ENCODE results near the gene PHYH. TPM values are rescaled to one million over a fixed set of nuclear protein-coding genes. Genes with fewer than 3 reads are reported as not detected.
A peak's percentile ranks its signal among the peaks of the same experiment; 100 is the strongest.

PHYH gene
- total RNA-seq, 2 experiments from 2014 or later = 8.5 to 10.0 TPM

DNA sequence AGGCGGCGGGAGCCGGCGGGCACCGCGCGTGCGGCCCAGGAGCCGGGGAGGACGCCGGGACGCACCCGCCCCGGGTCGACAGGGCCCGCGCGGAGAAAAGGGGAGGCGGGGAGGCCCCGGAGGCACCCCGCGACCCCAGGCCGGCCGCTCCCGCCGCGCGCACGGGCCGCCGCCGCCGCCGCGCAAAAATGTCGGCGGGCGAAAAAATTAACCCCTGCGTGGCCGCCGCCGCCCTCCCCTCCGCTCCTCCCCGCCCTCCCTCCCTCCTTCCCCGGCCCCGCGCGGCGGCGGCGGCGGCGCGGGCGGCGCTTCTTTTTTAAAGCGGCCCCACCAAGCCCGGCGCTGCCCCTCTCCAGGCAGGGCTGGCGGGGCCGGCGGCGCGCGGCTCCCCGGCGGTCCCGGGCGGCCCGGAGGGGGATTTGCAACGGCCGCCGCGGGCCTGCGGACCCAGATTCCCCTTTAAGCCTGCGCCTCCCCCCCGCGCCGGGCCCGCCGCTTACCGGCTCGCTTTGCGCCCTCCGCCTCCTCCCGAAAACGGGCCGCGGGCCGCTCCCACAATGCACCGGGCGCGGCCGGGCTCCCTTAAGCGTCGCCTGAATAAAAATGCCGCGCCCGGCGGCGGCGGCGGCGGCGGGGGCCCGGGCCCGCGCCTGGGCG lies 47.8 kb upstream of the PHYH start:
- intact Hi-C loops (cut with DNase I, micrococcal nuclease) = loop anchor here (2.0 to 10.0 kb wide), 5 partner anchors 45 to 1817 kb away; partner anchors contain the start of genes CDC123 (in 1 of the 2), NMT2 (in 1 of the 2), NUDT5 (in 1 of the 2) and PHYH (in 1 of the 2)
- peaks cover 40% of the 10 kb centered on the region for H3K36me3 Mint-ChIP-seq (ENCODE audit: low read depth)
- H3K27ac Mint-ChIP-seq = peak overlapping the region; percentile 93
- TF ChIP-seq, protein P1, sequence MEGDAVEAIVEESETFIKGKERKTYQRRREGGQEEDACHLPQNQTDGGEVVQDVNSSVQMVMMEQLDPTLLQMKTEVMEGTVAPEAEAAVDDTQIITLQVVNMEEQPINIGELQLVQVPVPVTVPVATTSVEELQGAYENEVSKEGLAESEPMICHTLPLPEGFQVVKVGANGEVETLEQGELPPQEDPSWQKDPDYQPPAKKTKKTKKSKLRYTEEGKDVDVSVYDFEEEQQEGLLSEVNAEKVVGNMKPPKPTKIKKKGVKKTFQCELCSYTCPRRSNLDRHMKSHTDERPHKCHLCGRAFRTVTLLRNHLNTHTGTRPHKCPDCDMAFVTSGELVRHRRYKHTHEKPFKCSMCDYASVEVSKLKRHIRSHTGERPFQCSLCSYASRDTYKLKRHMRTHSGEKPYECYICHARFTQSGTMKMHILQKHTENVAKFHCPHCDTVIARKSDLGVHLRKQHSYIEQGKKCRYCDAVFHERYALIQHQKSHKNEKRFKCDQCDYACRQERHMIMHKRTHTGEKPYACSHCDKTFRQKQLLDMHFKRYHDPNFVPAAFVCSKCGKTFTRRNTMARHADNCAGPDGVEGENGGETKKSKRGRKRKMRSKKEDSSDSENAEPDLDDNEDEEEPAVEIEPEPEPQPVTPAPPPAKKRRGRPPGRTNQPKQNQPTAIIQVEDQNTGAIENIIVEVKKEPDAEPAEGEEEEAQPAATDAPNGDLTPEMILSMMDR (IDR thresholded peaks at IDR 0.05) = no peak
- peaks cover 50% of the 10 kb centered on the region for H3K4me1 ChIP-seq (ENCODE audit: insufficient read depth, low read length)
- H3K27me3 ChIP-seq (ENCODE audit: control insufficient read depth in 1 of 2, insufficient read depth in 2 of 2, low read length in 2 of 2) = no peaks in the 10 kb centered on the region
- ChIA-PET POLR2A (interaction anchor here (1.0 kb wide), 2 partner anchors 46 to 48 kb away, joined by 4 to 10 read pairs; partner anchors contain the start of gene PHYH), CTCF (no interaction called here)
- DNase-seq (peak; percentile 57 to 90 (median 74)), ATAC-seq (ENCODE audit: poor library complexity) (peak; percentile 55)
- no peaks in the 10 kb centered on the region for H3K9me3 Mint-ChIP-seq
- H3K4me1 Mint-ChIP-seq (ENCODE audit: low read depth) = peaks cover 76% of the 10 kb centered on the region
- peak overlapping the region; percentile 84 for H3K4me3 Mint-ChIP-seq
- H3K27me3 Mint-ChIP-seq = no peaks in the 10 kb centered on the region
- H3K4me3 ChIP-seq (ENCODE audit: low read length) = peak overlapping the region; percentile 7
- H3K27ac ChIP-seq (ENCODE audit: low read depth in 1 of 2, low read length in 2 of 2) = no peak overlapping the region
- H3K9me3 ChIP-seq (ENCODE audit: control insufficient read depth in 1 of 2, insufficient read depth in 1 of 2, low read length in 2 of 2) = no peaks in the 10 kb centered on the region
- H3K36me3 ChIP-seq (ENCODE audit: insufficient read depth, low read length) = no peaks in the 10 kb centered on the region

DNA sequence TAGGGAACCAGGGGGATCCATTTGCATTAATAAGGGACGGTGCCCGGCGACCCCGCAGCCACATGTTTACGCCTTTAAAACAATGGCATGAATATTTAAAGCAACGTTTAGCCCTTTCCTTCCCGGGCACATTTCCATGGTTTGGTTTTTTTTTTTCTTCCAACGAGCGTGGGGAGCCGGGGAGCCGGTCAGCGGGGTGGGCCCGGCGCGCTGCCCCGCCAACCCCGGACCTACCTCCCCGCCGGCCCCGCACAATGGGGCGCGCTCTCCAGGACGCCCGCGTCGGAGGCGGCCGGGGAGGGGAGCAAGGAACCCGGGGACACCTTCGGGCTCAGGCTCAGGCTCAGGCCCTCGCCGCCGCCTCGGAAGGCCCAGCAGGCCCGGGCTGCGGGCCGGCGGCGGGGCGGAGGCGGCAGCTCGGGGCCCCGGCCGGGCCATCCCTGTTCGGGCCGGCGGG lies 47.2 kb upstream of the PHYH start:
- peak overlapping the region; percentile 22 to 61 for H3K27ac ChIP-seq (ENCODE audit: low read depth in 1 of 2, low read length in 2 of 2)
- H3K4me1 ChIP-seq (ENCODE audit: insufficient read depth, low read length) = peaks cover 44% of the 10 kb centered on the region
- H3K4me3 ChIP-seq (ENCODE audit: low read length) = peak overlapping the region; percentile 55
- Mint-ChIP-seq H3K27me3 (no peaks in the 10 kb centered on the region), H3K27ac (peak overlapping the region; percentile 93), H3K4me1 (ENCODE audit: low read depth) (peaks cover 75% of the 10 kb centered on the region), H3K9me3 (no peaks in the 10 kb centered on the region), H3K4me3 (peak overlapping the region; percentile 91), H3K36me3 (ENCODE audit: low read depth) (peaks cover 40% of the 10 kb centered on the region)
- peak in 4 of 14 experiments; percentile 13 to 36 (median 20) for DNase-seq
- H3K27me3 ChIP-seq (ENCODE audit: control insufficient read depth in 1 of 2, insufficient read depth in 2 of 2, low read length in 2 of 2) = no peaks in the 10 kb centered on the region
- POLR2A ChIA-PET = interaction anchor here (1.0 kb wide), 2 partner anchors 45 to 47 kb away, joined by 4 to 10 read pairs; partner anchors contain the start of gene PHYH
- no peaks in the 10 kb centered on the region for H3K36me3 ChIP-seq (ENCODE audit: insufficient read depth, low read length)
- H3K9me3 ChIP-seq (ENCODE audit: control insufficient read depth in 1 of 2, insufficient read depth in 1 of 2, low read length in 2 of 2) = no peaks in the 10 kb centered on the region
- TF ChIP-seq, protein P1 (IDR thresholded peaks at IDR 0.05) = no peak
- intact Hi-C loops (cut with DNase I, micrococcal nuclease) = loop anchor here in 1 of 2 experiments (2.0 to 10.0 kb wide), 4 partner anchors 46 to 1818 kb away; partner anchors contain the start of genes CDC123, NMT2, NUDT5 and PHYH
- ATAC-seq (ENCODE audit: poor library complexity) = peak; percentile 16
- CTCF ChIA-PET = no interaction called here

DNA sequence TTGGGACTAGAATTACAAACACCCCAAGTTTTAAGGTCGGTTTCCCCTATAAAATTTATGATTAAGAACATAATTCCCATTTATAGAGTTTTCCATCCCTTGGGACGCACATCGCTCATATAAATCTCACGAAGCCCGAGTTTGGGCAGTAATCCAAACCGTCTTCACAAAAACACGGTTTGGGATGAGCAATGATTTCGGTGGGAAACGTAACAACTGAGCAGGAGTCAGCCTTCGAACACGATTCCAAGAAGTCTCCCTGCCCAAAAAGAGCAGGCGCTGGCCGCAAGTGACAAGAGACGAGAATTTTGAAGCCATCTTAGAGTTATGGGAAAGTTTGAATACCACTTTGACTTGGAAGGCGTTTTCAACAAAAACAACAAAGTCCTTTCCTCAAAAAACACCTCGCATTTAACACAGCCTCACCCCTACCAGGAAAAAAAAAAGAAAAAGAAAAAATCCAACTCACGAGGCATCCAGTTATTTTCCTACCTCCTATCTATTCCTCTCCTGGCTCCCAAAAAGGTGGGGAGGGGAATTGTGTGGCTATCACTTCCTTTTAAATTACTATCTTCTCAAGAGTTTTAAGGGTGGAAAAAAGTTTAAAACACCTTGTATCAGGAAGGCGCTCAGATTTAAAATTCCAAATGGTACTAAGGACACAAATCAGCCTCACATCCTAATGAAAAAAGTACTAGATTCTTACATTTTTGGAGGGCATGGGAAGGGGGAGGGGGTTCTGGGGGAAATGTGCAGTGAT lies 46.6 kb upstream of the PHYH start:
- intact Hi-C loops (cut with DNase I, micrococcal nuclease) = loop anchor here in 1 of 2 experiments (2.0 to 10.0 kb wide), 4 partner anchors 46 to 1818 kb away; partner anchors contain the start of genes CDC123, NMT2, NUDT5 and PHYH
- Histone ChIP-seq H3K27ac (ENCODE audit: low read depth in 1 of 2, low read length in 2 of 2) (peak overlapping the region; percentile 22 to 61), H3K9me3 (ENCODE audit: control insufficient read depth in 1 of 2, insufficient read depth in 1 of 2, low read length in 2 of 2) (no peaks in the 10 kb centered on the region), H3K27me3 (ENCODE audit: control insufficient read depth in 1 of 2, insufficient read depth in 2 of 2, low read length in 2 of 2) (no peaks in the 10 kb centered on the region), H3K36me3 (ENCODE audit: insufficient read depth, low read length) (no peaks in the 10 kb centered on the region), H3K4me3 (ENCODE audit: low read length) (peak overlapping the region; percentile 55), H3K4me1 (ENCODE audit: insufficient read depth, low read length) (peaks cover 38% of the 10 kb centered on the region)
- Mint-ChIP-seq H3K27ac (peak overlapping the region; percentile 93), H3K27me3 (no peaks in the 10 kb centered on the region), H3K9me3 (no peaks in the 10 kb centered on the region), H3K4me1 (ENCODE audit: low read depth) (peaks cover 70% of the 10 kb centered on the region), H3K36me3 (ENCODE audit: low read depth) (peaks cover 40% of the 10 kb centered on the region), H3K4me3 (peak overlapping the region; percentile 91)
- no peak for DNase-seq
- ChIA-PET POLR2A (interaction anchor here (1.0 kb wide), 2 partner anchors 44 to 47 kb away, joined by 4 to 10 read pairs; partner anchors contain the start of gene PHYH), CTCF (no interaction called here)
- no peak for ATAC-seq (ENCODE audit: poor library complexity)
- TF ChIP-seq, protein P1 (IDR thresholded peaks at IDR 0.05) = no peak

All from CD4-positive, alpha-beta T cell (primary cell).